HG02610 (cell line): ENCODE data around the gene STPG4.

ENCODE experiments used
- ATAC-seq: cut with Tn5 transposase; IDR thresholded peaks from one replicate; pipeline ENCODE4 v1.9.1; 2021; ENCODE audit warnings: mild to moderate bottlenecking, moderate library complexity; ENCODE audit not compliant: unreplicated experiment

STPG4 gene

DNA sequence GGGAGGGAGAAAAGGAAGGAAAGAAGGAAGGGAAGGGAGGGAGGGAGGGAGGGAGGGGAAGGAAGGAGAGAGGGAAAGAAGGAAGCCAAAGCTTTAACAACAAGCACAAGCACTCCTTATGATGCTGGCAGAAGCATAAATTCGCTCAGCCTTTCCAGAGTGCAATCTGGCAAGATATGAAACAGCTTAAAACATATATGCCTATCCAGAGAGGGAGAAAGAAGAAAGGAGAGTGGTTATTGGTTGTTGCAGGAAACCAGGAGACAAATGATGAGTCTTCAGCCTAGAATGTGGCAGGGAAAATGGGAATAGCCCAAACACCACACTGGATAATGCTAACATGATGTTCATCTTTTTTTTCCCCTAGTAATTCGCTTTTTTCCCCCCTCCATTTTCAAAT is 64.0 kb downstream of the STPG4 start:
- no peak for ATAC-seq

DNA sequence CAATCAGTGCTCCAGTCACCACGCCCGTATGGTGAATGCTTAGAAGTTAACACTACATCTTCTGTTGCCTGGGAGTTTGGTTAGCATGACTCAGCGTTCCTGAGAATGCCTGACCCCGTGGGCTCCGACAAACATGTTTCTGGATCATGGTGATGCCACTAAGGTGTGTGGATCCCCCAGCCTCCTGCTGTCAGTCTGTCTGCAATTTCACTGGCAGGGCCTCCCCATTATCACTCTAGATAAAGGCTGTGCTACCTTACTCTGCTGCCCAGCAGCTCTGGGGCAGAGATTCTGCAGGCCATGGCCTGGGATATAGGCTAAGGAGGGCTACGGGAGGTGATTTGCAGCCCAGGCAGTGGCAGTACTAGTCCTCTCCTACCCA is 66.0 kb downstream of the STPG4 start:
- no peak for ATAC-seq

DNA sequence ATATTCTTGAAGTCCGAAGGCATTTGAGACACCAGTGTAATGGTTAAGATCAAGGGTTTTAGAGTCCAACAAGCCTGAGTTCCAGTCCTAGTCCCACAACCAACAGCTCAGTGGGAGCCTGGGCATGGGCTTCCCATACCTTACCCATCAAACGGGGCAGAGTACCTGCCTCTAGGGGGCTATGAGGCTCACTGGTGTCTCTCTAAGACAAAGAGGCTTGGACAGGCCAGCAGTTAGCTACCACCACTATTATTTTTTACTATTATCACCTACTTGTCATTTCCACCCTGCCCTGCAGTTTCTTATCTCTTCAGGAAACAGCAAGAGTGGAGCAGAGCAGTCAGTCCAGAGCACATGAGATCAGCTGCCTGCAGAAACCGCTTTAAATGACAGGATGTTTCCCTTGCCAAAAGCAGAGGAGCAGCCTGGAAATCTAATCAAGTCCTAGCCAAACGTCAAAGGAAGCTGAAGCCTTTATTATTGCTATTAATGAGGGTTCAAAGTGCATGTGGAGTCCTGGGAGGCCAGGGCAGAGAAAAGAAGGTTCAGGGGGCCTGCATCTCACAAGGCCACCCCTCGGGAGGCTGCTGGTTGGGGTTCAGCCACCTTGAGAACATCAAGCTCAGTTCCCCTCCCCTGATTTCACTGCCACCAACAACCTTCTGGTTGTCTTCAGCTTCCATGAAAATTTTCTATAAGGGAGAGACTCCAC is 66.6 kb downstream of the STPG4 start:
- no peak for ATAC-seq

DNA sequence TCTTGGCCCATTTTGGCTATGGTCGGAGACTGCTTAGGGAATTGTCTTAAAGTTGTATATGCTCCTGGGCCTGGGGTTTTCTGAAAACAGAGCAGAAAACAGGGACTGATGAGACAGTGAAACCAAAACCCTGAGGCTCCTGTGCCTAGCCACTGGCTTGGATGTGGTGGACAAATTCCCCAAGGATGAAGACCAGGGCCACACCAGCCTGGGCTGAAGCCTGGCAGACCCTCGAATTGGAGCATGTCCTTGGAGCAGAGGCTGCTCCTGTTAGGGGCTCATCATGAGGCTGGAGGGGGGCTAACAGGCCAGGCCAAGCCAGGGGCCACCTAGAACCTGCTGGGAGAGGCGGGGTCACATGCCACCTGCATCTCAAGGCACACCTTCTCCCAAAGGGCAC is 68.1 kb downstream of the STPG4 start:
- no peak for ATAC-seq

DNA sequence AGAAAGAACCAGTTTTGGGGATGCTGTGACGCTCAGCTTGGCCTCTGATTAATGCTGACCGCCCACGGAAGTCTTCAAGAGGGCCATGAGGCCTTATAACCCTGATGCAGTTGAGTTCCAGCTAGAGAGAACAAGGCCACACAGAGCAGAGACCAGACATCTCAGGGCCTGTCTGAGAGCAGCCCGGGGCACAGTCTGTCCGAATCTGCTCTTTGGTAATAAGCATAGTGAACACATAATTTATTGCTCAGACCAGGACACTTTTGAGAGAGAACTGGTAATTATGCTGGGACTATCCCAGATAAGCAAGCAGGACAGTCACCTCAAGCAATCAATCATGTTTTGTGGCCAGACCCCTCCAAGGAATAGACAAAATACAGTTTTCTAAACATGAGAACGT is 68.5 kb downstream of the STPG4 start:
- ATAC-seq: no peak

DNA sequence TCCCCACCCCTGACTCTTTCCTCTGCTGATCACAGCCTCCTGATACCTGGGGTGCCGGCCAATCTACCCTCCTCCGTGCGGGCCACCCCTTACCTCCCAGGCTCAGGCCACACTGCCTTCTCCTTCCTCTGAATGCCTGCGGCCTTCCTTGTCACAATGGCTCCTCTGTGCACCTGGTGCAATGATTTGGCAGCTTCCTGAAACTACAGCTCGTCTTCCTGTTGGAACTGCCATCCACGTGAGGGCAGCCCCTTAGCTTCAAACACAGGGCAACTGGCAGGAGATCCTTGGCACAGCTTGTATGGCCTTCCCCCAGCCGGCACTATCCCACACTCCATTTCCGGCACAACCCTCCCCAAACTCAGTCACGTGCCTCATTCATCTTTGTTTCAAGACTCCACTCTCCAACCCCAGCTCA is 69.0 kb downstream of the STPG4 start:
- ATAC-seq: no peak

DNA sequence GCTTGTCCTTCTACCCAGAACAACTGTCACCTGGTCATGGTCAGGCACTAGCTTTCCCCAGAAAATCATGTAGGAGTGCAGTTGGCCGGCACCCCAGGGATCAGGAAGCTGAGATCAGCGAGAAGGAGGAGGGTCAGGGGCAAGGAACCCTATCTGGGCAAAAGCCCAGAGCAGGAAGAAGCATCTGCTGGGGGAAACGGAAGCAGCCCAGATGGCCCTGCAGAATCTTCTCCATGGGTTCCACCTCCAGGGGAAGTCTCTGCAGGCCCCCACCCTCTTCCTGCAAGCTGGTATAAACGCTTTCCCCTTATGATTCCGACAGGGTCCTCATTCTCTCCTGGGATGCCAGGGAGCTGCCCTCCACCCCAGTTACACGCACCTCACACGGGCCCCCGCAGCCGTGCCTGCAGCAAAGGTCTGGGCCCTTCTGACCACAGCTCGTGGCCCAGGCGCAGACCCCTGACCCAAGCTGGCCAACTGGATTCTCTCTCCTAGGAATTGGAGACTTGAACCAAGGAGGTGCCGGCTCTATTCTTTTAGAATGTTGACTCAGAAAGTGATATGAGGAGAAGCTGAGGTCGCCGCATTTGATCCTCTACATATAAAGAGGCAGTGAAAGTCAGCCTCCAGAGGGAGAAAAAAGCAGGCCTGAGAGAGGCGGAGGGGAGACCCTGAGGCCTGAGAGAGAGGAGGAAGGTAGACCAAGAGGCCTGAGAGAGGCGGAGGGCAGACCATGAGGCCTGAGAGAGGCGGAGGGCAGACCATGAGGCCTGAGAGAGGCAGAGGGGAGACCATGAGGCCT is 71.0 kb downstream of the STPG4 start:
- ATAC-seq: no peak

DNA sequence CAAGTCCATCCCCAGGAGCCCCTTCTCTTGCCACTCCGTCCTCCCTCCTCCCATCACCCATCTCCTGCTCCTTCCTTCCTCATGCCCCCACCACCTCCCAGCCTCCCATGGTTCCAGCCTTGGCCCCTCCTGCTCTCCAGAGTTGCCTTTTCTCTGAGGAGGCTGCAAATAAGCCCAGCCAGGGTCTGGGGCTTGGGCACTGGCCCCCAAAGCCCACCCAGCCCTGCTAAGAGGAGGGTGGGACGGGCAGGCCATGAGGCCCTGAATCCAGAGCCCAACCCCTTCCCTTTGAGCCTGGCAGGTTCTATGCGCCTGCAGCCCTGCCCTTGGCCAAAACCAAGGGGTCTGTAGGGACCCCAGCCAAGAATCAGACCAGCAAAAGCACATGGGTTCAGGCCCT is 71.6 kb downstream of the STPG4 start:
- ATAC-seq: no peak

DNA sequence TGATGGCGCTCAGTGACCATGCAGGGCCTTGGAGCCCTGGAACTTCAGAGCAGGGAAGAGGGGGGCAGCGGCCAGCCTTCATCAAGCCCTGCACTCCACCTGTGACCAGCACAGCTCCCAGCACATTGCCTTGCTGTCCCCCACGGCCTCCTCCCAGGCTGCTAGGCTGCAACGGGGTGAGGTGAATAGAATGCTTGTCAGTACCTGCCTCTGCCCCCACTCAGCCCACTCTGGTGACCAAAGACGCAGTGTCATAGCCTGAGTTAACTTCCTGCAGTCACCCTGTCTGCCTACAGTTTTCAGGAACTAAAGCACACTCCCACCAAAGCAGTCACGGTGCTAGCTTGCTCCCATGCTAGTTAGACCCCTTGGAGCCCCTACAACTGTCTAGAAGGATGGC is 72.1 kb downstream of the STPG4 start:
- ATAC-seq: no peak

DNA sequence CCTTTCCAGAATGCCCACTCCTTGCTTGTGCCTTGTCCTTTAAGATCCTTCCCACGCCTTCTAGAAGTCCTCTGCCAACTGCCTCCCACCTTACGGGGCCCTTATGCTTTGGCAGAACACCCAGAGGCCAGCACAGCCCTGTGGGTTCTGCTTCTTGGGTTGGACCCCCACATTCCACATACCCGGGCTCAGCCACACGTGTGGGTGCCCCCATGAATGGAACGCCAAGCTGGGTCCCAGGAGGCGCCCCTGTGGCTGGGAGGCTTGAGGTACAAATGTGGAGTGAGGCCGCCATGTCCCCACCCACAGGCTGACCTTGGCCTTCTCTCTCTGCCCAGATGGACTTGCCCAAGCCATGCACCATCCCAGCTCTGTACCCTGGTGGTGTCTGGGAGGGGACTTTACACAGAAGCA is 74.2 kb downstream of the STPG4 start:
- ATAC-seq: no peak

DNA sequence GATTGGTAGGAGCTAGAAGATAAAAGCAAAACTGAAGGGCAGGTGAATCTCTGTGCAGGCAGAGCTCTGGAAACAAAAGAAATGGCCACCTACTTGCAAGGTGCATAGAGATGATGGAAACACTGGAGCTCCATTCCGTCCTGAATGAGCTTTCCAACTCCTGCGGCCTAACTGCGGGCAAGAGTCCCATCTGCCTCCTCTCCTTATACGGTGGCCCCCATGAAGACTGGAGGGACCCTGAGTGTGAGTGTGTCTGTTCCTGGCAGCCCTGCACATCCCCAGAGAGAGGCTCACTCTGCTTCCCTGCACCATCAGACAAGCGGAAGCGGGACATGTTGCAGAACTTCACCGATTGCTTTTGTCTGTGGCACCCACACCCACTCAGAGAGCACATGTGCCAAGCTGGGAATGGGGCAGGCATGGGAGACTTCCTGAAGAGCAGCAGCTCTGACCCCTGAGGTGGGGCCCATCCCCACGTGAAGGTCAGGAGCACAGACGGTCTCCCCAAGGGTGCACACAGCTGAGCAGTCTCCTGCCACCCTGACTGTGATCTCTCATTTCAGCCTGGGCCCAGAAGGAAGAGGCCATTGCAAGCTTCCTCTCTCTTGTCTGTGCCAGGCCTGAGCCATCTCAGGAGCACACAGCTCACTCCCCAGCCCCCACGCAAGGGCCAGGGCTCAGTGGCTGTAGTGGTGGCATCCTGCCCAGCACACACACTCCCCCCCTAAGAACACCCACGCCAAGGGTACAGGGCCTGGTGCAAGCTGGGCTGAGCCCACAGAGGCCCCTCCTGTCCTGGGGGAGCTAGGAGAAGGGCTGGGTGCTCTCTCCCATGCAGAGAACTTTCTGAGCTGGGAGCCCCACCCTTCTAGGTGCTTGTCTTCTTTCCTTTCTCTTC is 75.3 kb downstream of the STPG4 start:
- ATAC-seq: no peak

DNA sequence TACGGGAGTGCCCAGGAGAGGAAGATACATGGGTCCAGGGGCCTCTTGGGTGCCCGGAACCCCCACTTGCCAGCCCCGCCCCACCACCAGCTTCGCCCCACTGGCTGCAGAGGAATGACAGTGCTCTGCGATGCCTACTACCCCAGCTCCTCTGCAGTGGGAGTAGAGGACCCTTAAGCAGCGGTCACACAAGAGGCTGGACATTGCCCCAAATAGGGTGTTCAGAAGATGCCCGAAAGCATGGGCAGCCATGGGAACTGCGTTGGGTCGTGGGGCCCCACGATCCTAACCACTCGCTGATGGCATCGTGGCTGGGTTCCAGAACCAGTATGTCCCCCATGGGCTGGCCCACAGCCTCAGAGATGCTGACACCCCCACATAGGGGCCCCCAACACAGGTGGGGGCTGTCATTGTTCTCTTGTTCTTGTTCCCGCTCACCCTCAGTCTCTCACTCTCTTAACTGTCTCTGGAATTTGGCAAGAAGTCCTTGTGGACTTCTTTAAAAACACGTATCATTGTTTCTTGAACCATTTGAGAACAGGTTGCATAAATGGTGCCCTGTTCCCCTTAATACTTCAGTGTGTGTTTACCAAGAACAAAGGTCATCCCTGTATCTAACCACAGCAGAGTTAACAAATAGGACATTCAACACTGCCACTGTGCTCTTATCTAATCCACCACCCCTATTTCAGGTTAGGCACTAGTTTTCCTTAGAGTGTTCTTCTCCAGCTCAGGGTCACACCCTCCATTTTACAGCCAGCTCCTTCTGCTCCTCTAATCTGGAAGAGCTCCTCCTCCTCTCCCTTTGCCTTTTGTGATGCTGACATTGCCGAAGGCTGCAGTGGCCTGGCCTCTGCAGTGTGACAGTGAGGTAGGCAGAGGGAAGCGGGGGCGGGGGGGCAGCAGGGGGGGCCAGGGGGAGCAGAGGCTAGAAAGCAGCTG is 76.3 kb downstream of the STPG4 start:
- no peak for ATAC-seq

DNA sequence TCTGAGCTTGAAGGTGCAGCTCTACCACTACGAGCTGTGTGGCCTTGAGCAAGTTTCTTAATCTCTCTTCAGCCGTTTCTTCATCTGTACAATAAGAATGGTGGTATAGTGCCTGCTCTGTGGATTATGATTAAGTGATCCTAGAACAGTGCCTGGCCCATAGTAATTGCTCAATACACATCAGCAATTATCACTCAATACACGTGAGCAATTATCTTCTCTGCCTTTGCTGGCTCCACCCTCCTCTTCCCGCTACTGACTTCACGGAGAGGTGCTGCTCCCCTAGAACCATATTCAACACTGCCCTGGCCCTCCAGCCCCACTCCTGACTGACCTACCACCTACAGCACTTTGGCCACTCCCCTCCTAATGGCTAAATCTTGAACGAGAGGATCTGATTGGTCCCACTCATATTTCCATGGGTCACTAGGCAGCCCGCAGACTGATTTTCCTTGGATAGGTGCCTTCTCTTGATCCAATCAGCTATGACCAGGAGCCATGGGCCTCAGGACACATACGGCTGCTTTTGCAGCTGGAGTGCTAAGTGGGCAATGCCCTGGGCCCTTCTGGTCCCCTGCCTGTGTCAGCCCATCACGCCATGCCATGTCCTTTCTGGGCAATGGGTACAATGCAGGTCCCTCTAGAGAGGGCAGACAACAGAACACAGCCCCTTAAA is 77.5 kb downstream of the STPG4 start:
- no peak for ATAC-seq

DNA sequence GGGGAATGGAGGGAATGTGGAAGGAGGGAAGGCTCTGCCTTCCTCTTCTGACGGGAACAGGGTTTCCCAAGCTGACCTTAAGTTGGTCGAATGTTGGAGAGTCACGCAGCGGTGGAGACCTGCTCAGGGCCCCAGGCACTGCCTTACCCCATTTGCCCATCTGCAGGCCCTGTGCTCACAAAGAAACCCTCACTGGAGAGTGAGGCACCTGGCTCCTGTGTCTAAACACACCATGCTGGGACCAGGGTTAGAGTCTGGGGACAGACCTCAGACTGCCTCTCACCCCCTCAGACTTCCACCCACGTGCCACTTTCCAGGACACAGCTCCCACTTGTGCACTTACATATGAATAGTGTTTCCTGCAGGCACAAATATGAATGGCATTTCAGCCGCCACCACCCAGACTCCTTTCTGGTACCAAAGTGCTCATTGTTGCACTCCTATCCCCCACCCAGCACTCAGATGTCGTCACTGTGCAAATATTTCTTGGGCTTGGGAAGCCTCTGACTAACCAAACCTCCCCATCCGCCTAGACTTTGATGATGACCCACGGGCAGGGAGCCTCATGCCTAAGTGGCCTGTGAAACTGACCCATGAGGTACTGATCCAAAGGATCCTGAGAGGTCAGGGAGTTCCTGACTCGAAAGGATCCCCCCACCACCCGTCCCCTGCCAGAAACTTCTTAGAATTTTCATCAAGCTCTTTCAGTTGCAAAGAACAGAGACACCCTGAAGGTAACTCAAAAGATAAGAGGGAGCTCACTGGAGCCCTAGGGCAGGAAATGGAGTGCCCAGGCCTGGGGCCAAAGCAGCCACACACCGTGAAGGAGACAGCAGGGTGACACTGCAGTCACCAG is 78.3 kb downstream of the STPG4 start:
- no peak for ATAC-seq

DNA sequence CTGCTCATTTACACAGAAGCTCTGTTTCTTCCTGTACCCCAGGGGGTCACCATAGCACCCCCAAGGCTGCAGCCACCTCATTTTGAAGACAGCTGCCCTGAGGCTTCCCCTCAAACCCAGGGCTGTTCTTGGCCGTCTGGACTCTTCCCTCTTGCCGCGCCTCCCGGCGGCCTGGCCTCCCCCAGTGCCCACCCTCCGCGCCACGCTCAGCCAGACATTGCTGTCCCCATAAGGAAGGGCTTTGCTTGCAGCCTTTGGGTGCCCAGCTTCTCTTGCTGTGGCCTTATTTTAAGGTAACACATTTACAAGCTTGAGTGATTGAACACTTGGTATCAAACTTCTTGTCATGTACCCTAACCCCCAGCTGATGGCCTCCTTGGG is 79.0 kb downstream of the STPG4 start:
- no peak for ATAC-seq

DNA sequence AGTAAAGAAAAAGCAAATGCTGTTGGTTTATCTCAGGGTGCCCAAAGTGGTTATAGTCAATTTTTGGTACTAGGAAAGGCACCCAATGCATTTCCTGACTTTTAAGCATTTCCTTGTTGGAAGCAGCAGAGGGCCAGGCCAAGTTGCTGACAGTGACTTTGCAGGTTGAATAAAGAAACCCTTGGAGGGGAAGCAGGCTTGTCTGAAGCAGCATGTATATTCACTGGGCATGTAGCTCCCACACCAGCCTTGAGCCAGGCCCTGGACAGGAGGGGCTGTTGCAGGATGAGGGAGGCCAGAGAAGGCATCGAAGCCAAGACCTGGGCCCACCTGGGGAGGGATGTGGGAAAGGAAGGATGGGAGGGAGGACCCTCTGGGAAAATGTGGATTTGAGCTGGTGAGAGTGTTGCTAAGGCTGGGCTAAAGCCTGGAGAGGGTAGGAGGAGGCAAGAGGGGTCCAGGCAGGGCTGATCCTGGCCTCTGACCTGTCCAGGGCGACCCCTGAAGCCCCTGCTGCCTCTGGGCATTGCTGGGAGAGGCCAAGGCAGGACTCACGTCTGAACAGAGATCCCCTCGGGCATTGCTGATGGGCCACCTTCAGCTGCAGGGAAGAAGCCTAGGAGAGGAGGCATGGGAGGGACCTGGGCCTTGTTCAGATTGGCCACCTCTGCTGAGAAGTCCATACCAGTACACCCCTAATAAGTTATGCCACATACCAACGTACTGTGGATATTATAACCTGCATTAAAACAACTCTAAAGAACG is 79.6 kb downstream of the STPG4 start:
- no peak for ATAC-seq

DNA sequence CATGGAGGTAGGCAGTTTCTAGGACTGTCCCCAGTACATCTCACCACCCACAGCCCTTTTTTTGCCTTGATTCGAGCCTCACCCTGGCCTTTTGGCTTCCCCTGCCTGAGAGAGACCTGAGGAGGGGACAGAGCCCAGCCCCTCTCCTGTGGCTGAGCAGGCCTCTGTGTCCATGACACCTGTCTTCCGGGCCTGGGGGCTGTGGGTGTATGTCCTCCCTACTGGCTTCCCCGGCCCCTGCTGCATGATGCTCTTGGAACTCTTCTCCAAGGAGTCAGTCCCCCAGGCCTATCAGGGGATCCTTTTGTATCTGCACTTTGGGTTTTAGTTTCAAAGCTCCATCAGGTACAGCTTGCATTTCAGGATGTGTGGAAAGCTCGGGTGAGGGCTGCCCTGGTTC is 80.4 kb downstream of the STPG4 start:
- ATAC-seq: no peak

DNA sequence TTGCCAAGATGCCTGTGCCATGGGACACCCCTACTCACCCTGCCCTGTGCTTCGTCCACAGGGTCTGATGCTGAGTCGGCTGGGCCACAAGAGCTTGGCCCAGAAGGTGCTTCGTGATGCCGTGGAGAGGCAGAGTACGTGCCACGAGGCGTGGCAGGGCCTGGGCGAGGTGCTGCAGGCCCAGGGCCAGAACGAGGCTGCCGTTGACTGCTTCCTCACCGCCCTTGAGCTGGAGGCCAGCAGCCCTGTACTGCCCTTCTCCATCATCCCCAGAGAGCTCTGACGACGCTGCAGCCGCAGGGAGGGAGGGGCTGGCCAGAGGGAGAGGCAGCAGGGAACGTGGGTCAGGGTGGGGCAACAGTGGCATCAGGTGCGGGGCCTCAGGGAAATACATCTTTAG is 81.5 kb downstream of the STPG4 start:
- ATAC-seq: no peak
